HG02642 (cell line): ENCODE data around the gene LEPROT.
A peak's percentile ranks its signal among the peaks of the same experiment; 100 is the strongest.

ENCODE experiments used
- ATAC-seq: cut with Tn5 transposase; IDR thresholded peaks from one replicate; pipeline ENCODE4 v1.9.1; 2021; ENCODE audit warnings: mild to moderate bottlenecking; ENCODE audit not compliant: unreplicated experiment, poor library complexity

The LEPROT gene

GRCh38 chr1:65409816-65410326 lies 10.6 kb upstream of the LEPROT start:
- ATAC-seq, result no peak

GRCh38 chr1:65412256-65412983 lies 8.0 kb upstream of the LEPROT start:
- ATAC-seq, result no peak

- ATAC-seq, result no peak
These were observed 7.5 kb upstream of the LEPROT start for GRCh38 chr1:65412984-65413375.

GRCh38 chr1:65414538-65414937 lies 5.9 kb upstream of the LEPROT start:
- no peak for ATAC-seq

- no peak for ATAC-seq
These were observed 3.7 kb upstream of the LEPROT start for GRCh38 chr1:65416767-65417166.

GRCh38 chr1:65417729-65418128 lies 2.7 kb upstream of the LEPROT start:
- no peak for ATAC-seq

- ATAC-seq, result no peak
These were observed 1.8 kb upstream of the LEPROT start for GRCh38 chr1:65418522-65419185.

- ATAC-seq, result peak; percentile 94
These were observed 533 bp upstream of the LEPROT start for GRCh38 chr1:65419681-65420589.

- ATAC-seq, result no peak
These were observed 1.0 kb downstream of the LEPROT start for GRCh38 chr1:65421351-65422025.

GRCh38 chr1:65422241-65423203 lies 2.1 kb downstream of the LEPROT start:
- ATAC-seq, result no peak

GRCh38 chr1:65423884-65424572 lies 3.6 kb downstream of the LEPROT start:
- ATAC-seq, result no peak

GRCh38 chr1:65424573-65424889 lies 4.1 kb downstream of the LEPROT start:
- no peak for ATAC-seq

GRCh38 chr1:65425006-65425405 lies 4.5 kb downstream of the LEPROT start:
- ATAC-seq, result no peak

GRCh38 chr1:65425697-65426096 lies 5.2 kb downstream of the LEPROT start:
- no peak for ATAC-seq

GRCh38 chr1:65429078-65429477 lies 8.6 kb downstream of the LEPROT start:
- ATAC-seq, result no peak

GRCh38 chr1:65429806-65430205 lies 9.3 kb downstream of the LEPROT start:
- ATAC-seq, result no peak

GRCh38 chr1:65431111-65431705 lies 10.7 kb downstream of the LEPROT start:
- no peak for ATAC-seq

- ATAC-seq, result no peak
These were observed 12.4 kb downstream of the LEPROT start for GRCh38 chr1:65432918-65433317.
